B cell (primary cell): ENCODE results near the gene SLC13A4.

Experiments used
- CTCF ChIP-seq: fragments of 200-600 bp; IDR thresholded peaks from one replicate; pipeline ENCODE4 v1.8.0; 2022; ENCODE audit warnings: antibody characterized with exemption, mild to moderate bottlenecking
- EZH2 ChIP-seq: IDR thresholded peaks from 2 replicates; pipeline ENCODE4 v1.6.1; 2012; ENCODE audit warnings: borderline replicate concordance, low read depth, mild to moderate bottlenecking, moderate library complexity, low read length; ENCODE audit not compliant: insufficient read depth, poor library complexity, severe bottlenecking

- TF ChIP-seq CTCF (no peak), EZH2 (no peak)
Observed at GRCh38 chr7:135704698-135705097, 23.3 kb downstream of the SLC13A4 start.
